GM12892 (cell line): ENCODE results near the gene FAM149A.

ENCODE experiments used
- POLR2A ChIP-seq: IDR thresholded peaks from 2 replicates; pipeline ENCODE4 v1.6.1; 2011; ENCODE audit warnings: low read depth, low read length, control low read depth
- POLR2AphosphoS5 ChIP-seq: IDR thresholded peaks from 2 replicates; pipeline ENCODE4 v1.6.1; 2011; ENCODE audit warnings: low read depth, low read length, control low read depth
- TAF1 ChIP-seq: IDR thresholded peaks from 2 replicates; pipeline ENCODE4 v1.6.1; 2011; ENCODE audit warnings: low read depth, mild to moderate bottlenecking, control low read depth, low read length, borderline replicate concordance

GRCh38 chr4:186058980-186059316 is 45.6 kb upstream of the FAM149A start:
- TF ChIP-seq TAF1 (no peak), POLR2AphosphoS5 (no peak), POLR2A (no peak)
